Measurements from ENCODE around the gene SSPN.

DNA sequence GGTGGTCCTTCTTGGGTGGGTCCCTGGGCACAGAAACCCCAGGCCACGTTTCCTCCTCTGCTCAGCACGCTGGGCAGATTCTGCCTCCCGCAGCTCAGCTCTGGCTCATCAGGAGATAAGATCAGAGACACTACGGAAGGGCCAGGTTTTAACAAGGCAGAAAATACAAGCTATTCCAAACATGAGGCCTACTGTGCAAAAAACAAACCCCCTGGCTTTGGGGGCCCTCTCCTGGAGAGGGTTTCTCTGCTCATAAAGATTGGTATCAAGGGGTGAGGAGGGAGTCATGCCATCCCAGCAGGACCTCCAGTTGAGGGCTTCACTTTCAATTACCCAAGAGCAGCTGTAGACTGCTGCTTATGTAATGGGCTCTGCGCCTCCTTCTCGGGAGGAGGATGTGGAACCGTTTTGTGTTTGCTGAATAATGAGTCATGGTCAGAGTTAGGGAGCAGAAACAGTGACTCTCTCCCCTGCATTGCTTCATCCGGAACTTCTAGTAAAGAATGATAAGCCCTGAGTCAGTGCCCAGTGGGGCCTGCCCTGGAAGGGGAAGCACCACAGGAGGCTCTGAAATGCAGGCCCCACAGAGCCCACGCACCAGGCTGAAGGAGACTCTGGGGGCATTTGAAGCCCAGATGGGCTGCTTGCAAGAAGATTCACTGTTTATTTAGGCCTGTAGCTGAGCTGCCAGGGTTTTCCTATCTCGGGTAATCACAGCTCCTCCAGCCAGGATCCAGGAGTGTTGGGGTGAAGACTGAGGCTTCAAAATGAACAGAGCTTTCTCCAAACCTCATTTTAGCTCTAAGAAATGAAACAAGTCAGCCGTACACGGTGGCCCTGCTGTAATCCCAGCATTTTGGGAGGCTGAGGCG, 79.3 kb downstream of the SSPN start:
- TF ChIP-seq, protein P1, sequence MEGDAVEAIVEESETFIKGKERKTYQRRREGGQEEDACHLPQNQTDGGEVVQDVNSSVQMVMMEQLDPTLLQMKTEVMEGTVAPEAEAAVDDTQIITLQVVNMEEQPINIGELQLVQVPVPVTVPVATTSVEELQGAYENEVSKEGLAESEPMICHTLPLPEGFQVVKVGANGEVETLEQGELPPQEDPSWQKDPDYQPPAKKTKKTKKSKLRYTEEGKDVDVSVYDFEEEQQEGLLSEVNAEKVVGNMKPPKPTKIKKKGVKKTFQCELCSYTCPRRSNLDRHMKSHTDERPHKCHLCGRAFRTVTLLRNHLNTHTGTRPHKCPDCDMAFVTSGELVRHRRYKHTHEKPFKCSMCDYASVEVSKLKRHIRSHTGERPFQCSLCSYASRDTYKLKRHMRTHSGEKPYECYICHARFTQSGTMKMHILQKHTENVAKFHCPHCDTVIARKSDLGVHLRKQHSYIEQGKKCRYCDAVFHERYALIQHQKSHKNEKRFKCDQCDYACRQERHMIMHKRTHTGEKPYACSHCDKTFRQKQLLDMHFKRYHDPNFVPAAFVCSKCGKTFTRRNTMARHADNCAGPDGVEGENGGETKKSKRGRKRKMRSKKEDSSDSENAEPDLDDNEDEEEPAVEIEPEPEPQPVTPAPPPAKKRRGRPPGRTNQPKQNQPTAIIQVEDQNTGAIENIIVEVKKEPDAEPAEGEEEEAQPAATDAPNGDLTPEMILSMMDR (IDR thresholded peaks at IDR 0.05): no peak
- TF ChIP-seq POLR2A (IDR thresholded peaks at IDR 0.05): peak; percentile 60 to 74 (median 61)
